Retinal pigment epithelial cell (primary cell): ENCODE measurements around the gene PPL.
A peak's percentile ranks its signal among the peaks of the same experiment; 100 is the strongest.

Experiments used
- DNase-seq: peaks from one replicate; pipeline ENCODE4 v3.0.0-alpha.2; 2010; ENCODE audit warnings: low read depth
- H3K4me3 ChIP-seq: 2 replicates; pipeline ENCODE4 v1.5.1; 2011; ENCODE audit warnings: mild to moderate bottlenecking, low read length, control low read depth, moderate library complexity
- CTCF ChIP-seq: conservative IDR thresholded peaks from 2 replicates; pipeline ENCODE4 v1.5.1; 2011; ENCODE audit warnings: low read depth, low read length, control low read depth, inconsistent platforms

PPL gene

GRCh38 chr16:4846503-4846900 lies 90.4 kb downstream of the PPL start:
- peak overlapping the region; percentile 87 for H3K4me3 ChIP-seq
- no peak for DNase-seq
- peak; percentile 4 for TF ChIP-seq CTCF

- no peak for TF ChIP-seq CTCF
- no peak overlapping the region for H3K4me3 ChIP-seq
- DNase-seq, result no peak
Observed at GRCh38 chr16:4840984-4841383, 96.0 kb downstream of the PPL start.

- TF ChIP-seq CTCF, result no peak
- no peak overlapping the region for H3K4me3 ChIP-seq
- no peak for DNase-seq
Observed at GRCh38 chr16:4839942-4840341, 97.0 kb downstream of the PPL start.

GRCh38 chr16:4837733-4838501 lies 99.0 kb downstream of the PPL start:
- no peak for DNase-seq
- no peak for TF ChIP-seq CTCF
- no peak overlapping the region for H3K4me3 ChIP-seq

GRCh38 chr16:4836727-4837126 lies 100.2 kb downstream of the PPL start:
- no peak for TF ChIP-seq CTCF
- DNase-seq, result no peak
- H3K4me3 ChIP-seq, result no peak overlapping the region

GRCh38 chr16:4833584-4833983 lies 103.4 kb downstream of the PPL start:
- TF ChIP-seq CTCF, result no peak

GRCh38 chr16:4832698-4833343 lies 104.1 kb downstream of the PPL start:
- no peak for TF ChIP-seq CTCF
- DNase-seq, result no peak
- H3K4me3 ChIP-seq, result no peak overlapping the region

More at GRCh38 chr16:4833584-4833983, 103.4 kb downstream of the PPL start:
- DNase-seq, result no peak
- H3K4me3 ChIP-seq, result no peak overlapping the region
